NB4 (cell line): ENCODE results near the gene TFAP2D.

Experiments used
- MYC ChIP-seq: IDR thresholded peaks from 2 replicates; pipeline ENCODE4 v1.6.1; 2011; ENCODE audit warnings: low read depth, low read length
- POLR2A ChIP-seq: IDR thresholded peaks from 2 replicates; pipeline ENCODE4 v1.6.1; 2011; ENCODE audit warnings: mild to moderate bottlenecking; ENCODE audit not compliant: insufficient read length; ENCODE audit errors: extremely low read depth
- TF ChIP-seq, protein P1 (sequence below): IDR thresholded peaks from one replicate; pipeline ENCODE4 v1.5.1; 2012; ENCODE audit warnings: low read depth, low read length
- TF ChIP-seq, protein P2 (sequence below): IDR thresholded peaks from 2 replicates; pipeline ENCODE4 v1.6.1; 2011; ENCODE audit warnings: low read depth, low read length

DNA sequence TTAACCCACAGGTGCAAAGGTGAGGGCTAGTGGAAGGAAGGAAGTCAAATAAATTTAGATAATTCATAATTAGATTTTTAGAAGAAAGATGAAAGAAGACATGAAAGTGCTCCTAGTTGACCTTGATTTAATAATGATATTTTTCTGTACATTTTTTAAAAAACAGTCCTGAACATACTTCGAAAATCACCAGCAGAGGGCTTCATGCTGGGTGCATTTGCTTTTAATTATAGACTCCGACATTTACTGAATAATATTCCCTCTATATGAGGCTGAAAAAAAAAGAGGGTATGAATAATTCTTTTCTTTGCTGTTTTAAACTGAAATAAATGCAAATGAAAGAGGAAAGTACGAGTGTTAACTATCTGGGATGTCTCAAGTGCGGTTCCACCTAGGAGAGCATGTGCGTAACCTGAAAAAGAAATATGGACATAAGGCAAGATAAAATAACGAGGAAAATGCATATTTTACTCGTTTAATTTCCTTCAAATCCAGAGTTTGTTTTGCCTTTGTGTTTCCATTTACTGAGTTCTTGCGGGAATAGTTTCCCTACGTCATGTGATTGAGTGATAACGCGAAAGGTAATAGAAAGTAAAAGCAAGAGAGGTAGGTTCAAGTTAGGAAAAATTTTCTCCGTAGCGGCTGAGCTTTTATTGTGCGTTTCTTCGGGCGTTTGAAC is 102.2 kb downstream of the TFAP2D start:
- TF ChIP-seq POLR2A (no peak), MYC (no peak)
- TF ChIP-seq, protein P1, sequence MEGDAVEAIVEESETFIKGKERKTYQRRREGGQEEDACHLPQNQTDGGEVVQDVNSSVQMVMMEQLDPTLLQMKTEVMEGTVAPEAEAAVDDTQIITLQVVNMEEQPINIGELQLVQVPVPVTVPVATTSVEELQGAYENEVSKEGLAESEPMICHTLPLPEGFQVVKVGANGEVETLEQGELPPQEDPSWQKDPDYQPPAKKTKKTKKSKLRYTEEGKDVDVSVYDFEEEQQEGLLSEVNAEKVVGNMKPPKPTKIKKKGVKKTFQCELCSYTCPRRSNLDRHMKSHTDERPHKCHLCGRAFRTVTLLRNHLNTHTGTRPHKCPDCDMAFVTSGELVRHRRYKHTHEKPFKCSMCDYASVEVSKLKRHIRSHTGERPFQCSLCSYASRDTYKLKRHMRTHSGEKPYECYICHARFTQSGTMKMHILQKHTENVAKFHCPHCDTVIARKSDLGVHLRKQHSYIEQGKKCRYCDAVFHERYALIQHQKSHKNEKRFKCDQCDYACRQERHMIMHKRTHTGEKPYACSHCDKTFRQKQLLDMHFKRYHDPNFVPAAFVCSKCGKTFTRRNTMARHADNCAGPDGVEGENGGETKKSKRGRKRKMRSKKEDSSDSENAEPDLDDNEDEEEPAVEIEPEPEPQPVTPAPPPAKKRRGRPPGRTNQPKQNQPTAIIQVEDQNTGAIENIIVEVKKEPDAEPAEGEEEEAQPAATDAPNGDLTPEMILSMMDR: peak; percentile 21
- TF ChIP-seq, protein P2, sequence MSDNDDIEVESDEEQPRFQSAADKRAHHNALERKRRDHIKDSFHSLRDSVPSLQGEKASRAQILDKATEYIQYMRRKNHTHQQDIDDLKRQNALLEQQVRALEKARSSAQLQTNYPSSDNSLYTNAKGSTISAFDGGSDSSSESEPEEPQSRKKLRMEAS: no peak
